OCI-LY3 (cell line): ENCODE measurements around the gene STK39.

Source experiments
- EZH2phosphoT487 ChIP-seq: fragments of 200-600 bp; shearing (Covaris generic); IDR thresholded peaks from 2 replicates; pipeline ENCODE4 v1.6.1; 2018; ENCODE audit warnings: antibody characterized with exemption, mixed run types, low read depth
- TF ChIP-seq, protein P1 (sequence below): fragments of 200-600, 300-600 bp; sonication (generic); IDR thresholded peaks from 2 replicates; pipeline ENCODE4 v1.5.1; 2014; ENCODE audit warnings: antibody characterized with exemption, low read length, low read depth

DNA sequence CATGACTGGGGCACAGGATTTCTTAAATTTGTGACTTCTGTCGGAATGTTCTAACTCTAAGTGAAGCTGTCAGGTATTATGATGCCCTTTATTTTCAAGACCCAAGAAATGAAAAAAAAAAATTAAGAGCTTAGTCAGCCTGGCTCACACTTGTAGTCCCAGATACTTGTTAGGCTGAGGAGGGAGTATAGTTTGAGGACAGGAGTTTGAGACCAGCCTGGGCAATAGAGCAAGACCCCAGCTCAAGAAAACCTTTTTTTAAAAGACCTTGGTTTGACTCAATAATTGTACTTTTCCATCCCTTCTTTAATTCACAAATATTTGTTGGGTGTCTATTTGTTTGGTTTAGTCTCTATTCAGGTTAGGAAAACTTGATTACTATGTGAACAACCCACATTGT lies 310.0 kb downstream of the STK39 start:
- TF ChIP-seq, protein P1, sequence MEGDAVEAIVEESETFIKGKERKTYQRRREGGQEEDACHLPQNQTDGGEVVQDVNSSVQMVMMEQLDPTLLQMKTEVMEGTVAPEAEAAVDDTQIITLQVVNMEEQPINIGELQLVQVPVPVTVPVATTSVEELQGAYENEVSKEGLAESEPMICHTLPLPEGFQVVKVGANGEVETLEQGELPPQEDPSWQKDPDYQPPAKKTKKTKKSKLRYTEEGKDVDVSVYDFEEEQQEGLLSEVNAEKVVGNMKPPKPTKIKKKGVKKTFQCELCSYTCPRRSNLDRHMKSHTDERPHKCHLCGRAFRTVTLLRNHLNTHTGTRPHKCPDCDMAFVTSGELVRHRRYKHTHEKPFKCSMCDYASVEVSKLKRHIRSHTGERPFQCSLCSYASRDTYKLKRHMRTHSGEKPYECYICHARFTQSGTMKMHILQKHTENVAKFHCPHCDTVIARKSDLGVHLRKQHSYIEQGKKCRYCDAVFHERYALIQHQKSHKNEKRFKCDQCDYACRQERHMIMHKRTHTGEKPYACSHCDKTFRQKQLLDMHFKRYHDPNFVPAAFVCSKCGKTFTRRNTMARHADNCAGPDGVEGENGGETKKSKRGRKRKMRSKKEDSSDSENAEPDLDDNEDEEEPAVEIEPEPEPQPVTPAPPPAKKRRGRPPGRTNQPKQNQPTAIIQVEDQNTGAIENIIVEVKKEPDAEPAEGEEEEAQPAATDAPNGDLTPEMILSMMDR, result no peak
- TF ChIP-seq EZH2phosphoT487, result no peak
